NCI-H82 treated with DMSO at 0.1 percent for 48 hours (cell line): Measurements from ENCODE around the gene PIP4K2A.

ENCODE experiments used
- DNase-seq: peaks from one replicate; lab custom pipeline; 2025; ENCODE audit not compliant: unreplicated experiment; lab: John Stamatoyannopoulos, UW

Gene PIP4K2A

DNA sequence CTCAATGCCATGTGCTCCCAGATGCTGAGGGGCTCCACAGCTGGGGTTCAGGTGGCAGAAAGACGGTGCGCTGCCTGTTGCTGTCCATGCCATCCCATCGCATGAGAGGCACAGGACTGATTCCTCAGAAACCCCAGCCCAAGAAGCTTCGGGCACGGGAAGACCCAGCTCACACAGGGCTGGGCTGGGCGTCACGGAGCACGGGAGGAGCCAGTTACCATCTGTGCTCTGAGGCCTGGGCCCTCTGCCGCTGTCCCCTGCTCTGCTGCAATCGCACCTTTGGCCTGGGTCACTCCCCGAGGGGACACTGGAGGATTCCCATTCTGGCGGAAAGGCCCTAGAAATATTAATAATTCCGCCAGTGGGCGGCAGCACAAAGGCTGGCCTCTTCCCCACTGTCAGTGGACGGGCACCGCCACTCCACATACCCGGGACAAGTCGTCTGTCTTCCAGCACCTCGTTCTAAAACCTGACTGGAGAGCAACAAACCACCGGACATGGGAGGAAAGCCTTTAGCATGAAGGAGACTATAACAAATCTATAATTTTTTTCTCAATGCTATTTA, 92.1 kb downstream of the PIP4K2A start:
- no peak for DNase-seq

DNA sequence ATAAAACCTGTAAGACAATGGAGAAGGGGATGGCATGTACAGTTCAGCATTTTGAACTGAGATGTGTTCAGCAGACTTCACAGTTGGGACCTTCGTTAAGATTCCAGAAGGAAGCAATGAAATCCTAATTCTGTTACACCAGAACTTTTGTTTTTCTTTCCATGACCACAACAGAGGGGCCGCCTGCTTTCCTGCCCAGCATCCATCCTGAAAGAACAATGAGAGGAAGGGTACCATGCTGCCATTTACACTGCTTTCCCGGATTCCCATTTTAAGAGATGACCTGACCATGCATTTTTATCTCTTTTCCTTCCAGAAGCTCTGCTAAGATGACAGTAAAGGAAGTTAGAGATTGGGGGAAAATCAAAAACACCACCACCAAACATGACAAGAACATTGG, 92.7 kb downstream of the PIP4K2A start:
- no peak for DNase-seq

DNA sequence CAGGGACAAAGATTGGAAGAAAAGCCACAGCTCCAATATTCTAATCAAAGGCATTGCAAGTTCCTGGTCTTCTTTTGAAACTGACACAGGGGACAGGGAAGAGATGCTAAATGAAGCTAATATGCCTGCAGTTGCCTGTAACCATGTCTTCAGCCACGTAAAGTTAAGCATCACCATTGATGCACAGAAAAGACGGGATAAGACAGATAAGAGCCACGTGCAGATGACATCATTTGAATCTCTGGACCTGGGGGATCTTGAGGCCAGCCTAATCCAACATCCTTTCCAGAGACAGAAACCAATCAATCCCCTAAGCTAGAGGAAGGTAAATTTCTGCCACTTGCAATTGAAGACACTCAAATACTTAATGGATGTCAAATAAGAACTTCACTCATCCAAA, 93.4 kb downstream of the PIP4K2A start:
- no peak for DNase-seq

DNA sequence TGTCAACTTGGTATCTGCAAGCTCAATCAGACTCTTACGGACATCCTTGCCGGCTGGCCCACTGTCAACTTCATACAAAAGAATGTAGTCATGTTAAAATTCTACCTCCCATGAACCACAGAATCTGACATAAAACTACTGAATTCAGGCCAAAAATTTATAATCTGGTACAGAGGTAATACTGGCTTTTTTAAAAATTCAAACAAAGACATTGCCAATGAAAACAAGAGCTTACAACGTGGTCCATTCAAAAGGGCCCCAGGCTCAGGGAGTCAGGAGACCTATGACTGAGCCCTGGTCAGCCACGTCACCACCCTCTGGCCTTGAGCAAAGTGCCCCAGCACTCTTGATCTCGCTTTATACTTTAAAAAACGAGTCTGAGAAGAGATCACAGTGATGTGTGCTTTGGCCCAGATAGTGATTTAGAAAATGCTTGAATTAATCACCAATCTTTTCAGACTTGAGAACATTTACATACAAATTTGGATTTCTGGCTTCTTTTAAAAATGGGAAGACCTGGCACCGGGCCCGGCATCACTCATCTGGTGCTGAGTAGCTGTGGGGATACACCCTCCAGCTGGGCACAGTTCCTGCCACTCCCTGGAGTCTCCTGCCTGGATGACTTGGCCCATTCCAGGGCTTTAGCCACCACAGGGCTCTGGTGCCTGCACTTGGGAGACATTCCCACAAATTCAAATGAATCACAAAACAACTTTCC, 94.1 kb downstream of the PIP4K2A start:
- DNase-seq = no peak

DNA sequence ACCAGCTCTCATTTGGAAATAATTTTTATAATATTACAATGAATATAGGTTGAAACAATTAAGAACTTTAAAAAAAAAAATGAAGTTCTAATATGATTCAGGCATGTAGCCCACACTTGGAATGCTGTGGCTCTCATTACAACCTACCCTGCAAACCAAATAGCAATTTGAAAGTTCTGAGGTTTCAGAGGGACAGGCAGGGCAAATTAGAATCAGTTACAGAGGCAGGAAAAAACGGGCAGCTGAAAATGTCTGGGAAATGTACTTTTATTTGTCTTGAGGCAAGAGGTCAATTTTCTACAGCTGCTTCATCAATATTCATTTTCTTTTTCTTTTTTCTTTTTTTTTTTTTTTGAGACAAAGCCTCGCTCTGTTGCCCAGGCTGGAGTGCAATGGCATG, 95.3 kb downstream of the PIP4K2A start:
- no peak for DNase-seq

DNA sequence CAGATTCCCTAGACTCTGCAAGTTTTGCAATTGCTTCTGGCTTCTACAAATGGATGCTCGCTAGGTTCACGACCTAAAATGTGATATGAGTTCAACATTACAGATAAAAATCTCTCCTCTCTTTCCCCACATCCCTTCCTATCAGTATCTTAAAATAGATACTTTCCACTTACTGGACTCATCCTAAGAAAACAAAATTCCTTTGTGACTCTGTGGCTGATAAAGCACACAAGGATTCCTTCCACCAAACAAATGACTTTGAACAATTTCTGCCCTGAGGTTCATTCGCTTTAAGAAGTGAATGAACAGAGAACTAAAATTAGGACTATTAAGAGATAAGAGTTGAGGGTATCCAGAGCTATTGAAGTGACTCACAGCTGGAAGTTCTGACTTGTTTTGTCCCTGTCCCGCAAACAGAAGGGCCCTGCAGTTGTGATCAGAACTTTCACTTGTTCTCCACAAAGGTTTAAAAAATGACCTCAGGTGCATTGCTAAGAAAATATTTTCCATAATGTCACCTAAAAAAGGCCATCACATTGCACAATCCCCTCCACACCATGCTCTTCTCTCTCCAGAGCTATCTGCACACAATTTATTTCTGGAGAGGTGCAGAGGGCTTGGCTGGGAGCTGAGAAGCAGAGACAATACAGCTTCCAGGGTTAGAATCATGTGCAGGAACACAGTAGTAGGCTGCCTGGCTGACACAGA, 96.1 kb downstream of the PIP4K2A start:
- DNase-seq = no peak

DNA sequence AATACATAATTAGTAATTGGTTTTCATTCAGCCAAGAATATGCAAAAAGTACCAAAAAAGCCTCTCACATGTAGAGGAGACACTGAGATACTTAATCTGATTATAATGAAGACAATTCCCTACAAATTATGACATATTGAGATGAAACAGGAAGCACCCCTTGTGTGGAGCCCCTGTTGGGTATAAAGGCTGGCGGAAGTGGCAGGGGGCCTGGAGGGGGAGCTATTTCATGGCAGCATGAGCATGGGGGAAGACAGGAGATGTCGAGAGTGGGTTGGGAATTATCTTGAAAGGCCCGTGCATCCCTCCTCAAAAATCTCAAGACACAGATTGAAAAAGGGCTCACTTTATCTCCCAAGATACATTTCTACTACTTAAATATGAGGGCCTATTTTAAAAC, 96.9 kb downstream of the PIP4K2A start:
- DNase-seq = no peak

DNA sequence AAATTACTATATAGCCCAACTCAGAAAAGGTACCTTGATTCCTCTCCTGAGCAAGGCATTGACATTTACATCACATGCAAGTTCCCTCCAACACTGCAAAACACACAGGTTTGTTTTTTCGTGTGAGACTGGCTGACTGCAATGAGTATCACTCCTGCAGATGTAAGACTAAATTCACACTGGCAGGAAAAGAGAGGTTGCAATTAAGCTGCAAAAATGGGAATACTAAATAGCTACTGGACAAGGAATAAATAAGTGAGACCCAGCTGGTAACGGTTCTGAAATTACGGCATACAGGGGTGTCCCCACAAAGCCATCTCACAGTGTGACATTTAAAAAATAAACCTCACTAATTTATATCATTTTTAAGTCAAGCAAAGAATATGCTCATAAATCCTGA, 97.3 kb downstream of the PIP4K2A start:
- DNase-seq = no peak

DNA sequence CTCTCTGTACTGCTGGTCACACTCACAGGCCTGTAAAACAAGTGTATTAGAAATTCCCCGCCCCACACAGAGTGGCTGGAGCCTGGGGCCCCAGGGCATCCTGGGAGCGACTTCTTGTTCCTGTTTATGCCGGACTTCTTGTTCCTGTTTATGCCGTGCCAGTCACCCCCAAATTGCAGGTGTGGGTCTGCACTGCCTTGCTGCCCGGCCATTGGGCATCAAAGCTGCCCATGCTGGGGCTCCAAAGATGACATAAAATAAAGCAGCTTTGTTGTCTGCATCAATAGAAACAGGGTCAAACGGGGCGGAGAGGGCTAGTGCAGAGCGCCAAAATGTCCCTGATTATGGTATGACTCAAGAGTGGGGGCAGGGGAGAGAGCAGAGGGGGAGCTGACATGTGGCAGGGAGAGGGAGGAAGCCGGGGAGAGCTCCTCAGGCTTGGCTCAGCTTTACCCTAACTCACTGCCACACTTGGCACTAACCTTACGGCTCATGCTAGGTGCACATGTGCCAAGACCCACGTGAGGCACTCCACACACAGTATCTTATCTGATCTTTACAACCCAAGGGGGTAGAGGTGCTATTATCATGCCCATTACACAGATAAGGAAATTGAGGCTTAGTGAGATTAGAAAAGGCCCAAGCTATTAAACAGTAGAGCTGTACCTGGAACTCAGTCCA, 98.4 kb downstream of the PIP4K2A start:
- DNase-seq = no peak

DNA sequence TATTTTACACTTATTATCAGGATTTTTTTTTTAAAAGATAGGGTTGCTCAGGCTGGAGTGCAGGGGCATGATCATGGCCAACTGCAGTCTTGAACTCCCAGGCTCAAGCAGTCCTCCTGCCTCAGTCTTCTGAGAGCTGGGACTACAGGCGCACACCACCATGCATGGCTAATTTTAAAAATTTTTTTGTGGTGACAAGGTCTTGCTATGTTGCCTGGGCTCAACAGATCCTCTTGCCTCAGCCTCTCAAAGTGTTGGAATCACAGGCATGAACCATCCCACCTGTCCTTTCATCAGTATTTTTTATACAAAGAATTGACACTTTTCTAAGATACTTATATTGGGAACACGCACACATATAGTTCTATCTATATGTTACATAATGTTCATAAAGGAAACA, 99.3 kb downstream of the PIP4K2A start:
- DNase-seq = no peak

DNA sequence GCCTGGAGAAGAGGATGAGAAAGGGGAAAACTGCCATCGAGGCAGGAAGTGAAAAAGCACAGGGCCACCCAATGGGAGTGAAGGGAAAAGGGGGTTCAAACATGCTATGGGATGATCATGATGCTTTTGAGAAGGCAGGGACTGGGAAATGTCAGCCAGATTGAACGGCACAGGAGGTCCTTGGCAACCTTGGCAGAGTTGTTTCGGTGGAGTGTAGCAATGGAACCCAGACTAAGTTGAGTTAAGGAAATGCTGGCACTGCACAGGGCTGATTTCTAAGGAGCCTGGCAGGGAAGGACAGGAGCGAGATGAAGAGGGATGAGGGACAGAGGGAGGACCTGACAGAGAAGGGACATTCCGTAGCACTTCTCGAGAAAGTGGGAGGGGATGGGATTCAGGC, 101.4 kb downstream of the PIP4K2A start:
- no peak for DNase-seq

DNA sequence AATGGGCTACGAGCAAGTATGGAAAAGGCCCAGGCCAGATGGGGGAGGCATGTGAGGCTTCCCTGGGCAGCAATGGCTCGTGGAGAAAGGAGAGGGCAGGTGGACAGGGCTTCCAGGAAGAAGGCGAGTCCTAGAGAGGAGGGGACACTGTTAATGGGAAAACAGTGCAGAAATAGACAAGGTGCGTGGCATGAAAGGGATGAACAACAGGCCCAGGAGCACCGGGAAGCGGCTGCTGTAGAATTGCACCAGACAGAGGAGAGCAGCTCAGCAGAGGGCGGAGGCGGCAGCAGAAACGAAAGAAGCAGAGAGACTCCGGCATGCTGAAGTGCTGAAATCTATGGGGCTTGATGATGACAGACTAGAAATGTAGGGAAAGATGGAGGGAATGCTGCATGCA, 102.1 kb downstream of the PIP4K2A start:
- DNase-seq = no peak

DNA sequence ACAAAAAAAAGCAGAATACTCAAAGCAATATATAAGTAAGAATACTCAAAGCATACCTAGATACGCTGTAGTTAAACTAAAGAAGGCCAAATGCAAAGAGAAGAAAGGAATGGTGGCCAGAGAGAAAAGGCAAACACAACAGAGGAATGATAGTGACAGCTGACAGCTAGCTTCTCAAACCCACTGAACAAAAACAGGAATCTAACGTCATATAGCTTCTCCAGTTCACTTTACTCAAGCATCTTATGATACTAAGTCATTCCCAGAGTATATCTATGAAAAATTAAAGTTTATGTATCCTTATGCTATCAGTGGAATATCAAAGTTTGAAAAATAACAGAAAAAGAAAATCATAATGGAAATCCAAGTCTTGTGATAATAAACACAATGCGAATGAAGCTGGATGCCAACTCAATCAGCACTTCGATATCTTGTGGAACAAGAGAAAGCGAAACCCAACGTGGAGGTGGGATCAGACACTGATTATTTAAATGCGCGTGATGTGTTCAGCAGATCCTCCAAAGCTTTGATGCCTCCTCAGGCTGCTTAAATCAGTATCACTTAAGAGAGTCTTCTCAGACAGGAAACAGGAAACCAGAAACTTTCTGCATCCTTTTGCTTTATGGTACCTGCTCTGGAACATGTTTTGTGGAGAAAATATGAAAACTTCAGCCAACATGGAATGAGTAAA, 102.8 kb downstream of the PIP4K2A start:
- no peak for DNase-seq

DNA sequence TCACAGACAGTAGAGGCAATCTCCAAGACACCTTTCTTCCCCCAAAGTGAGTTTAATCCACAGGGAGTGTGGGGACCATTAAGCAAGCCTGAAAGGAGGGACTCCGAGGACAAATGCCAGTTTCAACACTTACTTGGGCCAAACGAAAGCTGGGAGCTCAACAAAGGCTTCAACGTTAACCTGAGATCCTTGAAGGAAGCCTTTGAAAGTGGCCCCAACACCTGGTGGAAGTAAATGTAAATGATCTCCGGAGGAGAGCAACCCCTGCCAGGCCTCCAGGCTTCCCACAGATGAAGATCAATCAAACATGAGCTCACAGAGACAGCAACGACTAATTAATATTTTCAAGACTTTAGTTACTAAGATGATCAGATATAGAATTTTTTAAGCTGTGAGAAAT, 103.8 kb downstream of the PIP4K2A start:
- DNase-seq = no peak

DNA sequence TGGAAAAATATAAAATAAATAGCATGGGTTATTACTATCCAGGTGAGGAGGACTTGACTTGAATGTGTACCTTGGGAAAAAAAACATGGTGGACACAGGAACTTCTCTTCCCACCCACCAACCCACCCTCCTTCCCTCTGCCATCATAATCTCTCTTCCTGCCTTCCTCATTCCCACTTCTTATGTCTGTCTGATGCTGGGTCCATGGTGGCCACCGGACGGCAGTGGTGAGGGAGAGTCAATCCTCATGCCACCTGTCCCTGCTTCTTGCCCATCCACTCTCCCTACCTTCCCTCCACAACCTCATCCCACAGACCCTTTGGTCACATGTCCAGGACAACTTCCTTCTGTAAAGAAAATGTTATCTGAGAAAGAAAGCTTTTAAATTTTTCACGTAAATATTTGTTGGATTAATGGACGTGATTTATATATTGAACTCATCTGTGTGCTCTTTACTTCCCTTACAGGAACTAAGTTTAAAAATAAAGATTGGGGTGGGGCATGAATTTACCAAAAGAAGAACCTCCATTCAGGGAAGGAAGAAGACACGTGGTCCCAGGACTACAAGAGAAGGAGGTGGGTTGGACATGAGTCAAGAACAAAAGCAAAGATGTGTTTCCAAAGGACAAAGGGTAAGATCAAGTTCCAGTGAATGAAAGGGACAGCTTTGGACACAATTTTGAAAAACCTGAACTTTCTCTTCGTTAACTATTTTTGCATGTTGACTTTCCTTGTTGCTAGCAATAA, 104.5 kb downstream of the PIP4K2A start:
- no peak for DNase-seq

DNA sequence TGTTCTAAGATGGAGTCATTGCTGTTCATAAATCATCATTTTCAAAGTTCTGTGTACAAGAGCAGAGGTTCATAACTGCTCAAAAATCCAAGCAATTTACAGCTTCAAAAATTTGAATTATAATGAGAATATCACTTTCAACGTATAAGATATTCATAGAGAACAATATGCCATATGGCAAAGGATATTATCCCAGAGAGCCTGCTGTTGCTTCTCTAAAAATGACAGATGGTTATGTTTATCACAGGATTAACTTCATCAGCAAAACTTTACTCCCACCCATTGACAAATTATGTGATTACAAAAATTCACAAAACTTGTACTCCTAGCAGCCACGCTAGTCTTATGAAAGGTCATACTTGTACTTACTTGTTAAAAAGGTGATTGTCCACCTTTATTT, 105.1 kb downstream of the PIP4K2A start:
- no peak for DNase-seq

DNA sequence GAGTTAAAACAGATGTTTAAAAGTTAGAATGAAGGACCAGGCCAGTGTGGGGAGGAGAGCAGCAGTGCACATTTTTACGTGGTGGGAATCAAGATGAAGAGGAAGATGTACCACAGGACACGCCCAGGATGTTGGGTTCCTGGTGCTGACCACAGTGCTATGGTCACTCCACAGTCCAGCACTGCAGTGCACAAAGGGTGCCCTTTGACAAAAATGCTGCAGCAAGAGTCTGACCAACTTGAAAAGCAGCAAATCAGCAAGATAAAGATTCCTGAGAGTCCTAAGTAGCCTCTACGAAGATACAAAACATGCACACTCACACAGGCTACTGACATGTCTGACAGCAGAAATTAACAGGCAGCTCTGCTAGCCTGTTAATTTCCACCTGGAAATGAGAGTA, 107.1 kb downstream of the PIP4K2A start:
- DNase-seq = no peak

DNA sequence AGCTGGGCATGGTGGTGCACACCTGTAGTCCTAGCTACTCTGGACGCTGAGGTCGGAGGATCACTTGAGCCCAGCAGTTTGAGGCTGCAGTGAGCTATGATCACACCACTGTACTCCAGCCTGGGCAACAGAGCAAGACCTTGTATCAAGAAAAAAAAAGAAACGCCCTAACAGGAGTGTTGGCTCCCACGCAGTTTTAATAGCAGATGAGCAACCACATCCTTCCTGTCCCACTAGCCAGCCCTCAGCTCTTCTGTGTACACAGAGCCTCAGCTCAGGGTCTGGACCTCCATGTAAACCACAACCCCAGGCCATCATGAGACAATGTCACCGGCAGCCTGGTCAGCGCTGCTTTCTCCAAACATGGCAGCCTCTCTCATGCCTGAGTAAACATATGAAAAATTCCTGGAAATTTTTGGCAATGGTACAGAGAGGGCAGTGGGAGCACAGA, 108.2 kb downstream of the PIP4K2A start:
- DNase-seq = no peak

DNA sequence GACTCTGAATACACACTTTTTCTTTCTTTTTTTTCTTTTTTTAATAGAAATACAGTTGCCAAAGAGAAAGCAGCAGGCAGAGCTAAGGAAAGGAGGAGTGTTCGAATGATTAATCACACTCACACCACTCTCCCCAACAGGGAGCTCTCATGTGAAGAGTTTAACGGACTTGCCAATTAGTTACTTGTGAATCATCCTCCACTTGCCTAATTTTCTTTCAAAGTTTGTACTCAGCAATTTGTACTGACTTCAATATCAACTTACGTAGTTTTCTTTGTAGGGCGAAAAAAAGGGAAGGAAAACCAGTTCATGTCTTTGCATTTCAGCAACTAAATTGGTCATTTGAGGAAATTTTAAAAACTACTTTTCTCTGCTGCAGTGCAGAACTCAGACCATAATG, 109.2 kb downstream of the PIP4K2A start:
- DNase-seq = no peak

DNA sequence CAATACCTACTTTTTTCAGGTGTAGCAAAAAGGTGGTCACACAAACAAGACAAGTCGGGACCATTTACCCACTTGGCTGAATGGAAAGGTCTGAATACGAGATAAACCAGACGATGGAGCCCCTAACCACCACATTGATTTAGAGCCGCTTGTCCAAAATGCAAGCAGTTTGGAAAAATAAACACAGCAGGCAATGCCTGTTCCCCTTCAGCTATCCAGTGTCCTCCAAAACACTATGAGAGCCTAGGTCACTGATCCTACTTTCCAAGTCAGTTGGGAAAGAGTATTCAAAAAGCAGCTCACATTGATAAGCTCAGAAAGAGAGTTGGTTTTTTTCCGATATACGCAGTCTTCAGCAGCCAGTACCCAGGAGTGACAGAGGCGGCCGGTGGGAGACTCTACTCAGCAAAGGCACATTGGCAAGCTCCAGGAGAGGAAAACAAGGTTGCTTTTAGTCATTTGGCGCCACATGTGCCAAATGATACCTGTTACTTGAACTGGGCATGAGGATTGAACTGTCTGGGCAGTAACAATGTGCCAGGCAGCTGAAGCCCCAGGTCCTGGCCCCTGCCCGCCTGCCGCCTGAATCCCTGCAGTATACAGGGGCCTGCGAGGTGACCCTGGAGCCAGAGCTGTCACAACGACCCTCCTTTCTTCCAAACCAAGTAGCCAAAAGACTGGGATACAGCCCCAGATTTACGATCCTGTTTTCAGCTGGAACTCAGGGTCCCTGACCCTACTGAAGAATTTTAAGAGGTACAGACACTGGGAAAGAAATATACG, 109.8 kb downstream of the PIP4K2A start:
- DNase-seq = no peak
